Ovary (tissue), 3 donors: ENCODE results near the gene FXYD5.

ENCODE experiments used
- CTCF ChIP-seq, 3 donors: fragments of 450-650 bp in 2 of 3; fragments of 200-600 bp in 1 of 3; IDR thresholded peaks; one replicate each; pipeline versions ENCODE4 v1.5.1 to v1.8.0; 2016 to 2022; ENCODE audit warnings: antibody characterized with exemption in 3 of 3, mild to moderate bottlenecking in 1 of 3
- POLR2A ChIP-seq: fragments of 450-650 bp; IDR thresholded peaks from one replicate; pipeline ENCODE4 v1.6.1; 2017; ENCODE audit warnings: antibody characterized with exemption, mild to moderate bottlenecking, moderate library complexity
- donor health status: DM: no; HTN: no; CAD: no.

- TF ChIP-seq POLR2A (no peak), CTCF (IDR thresholded peaks at IDR 0.05) (no peak)
These were observed 14.2 kb upstream of the FXYD5 start for GRCh38 chr19:35140207-35140961.
